Neural progenitor cell (in vitro differentiated cells): ENCODE data around the gene LRGUK.

Source experiments
- EZH2 ChIP-seq: fragments of 200-600 bp; sonication (generic); IDR thresholded peaks from 2 replicates; pipeline ENCODE4 v1.6.1; 2017; ENCODE audit warnings: antibody characterized with exemption, mild to moderate bottlenecking, moderate library complexity
- TF ChIP-seq, protein P1 (sequence below): fragments of 200-600 bp; sonication (generic); IDR thresholded peaks from 2 replicates; pipeline ENCODE4 v1.5.1; 2017; ENCODE audit warnings: antibody characterized with exemption, mild to moderate bottlenecking

DNA sequence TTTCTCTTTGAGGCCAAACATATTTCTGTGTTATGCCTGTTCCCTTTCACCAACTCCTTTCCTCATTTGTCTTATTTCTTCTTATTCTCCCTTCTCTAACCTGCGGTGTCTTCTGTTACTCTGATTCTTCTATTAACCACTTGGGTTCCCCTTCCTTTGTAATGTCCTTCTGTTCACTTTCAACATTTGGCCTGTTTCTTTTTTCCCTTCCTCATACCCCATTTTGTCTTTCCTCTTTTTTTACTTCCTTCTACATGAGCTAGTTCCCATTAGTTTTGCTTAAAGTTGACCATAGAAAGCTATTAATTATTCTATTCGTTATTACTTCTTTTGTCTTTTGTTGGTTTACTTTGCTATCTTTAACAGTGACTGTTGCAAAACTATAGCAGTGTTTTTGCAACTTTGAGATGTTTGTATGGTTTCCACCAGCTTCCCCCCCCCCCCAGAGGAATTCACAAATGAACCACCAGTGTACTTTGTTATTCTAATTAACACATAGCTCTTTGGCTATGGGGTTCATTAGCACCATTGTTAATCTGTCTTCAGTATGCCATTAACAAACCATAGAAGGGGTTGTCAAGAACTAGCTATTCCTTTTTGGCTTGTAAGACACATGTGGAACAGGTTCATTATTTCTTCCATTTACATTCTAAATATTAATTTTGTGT, 2.9 kb downstream of the LRGUK start:
- TF ChIP-seq EZH2: no peak
- TF ChIP-seq, protein P1, sequence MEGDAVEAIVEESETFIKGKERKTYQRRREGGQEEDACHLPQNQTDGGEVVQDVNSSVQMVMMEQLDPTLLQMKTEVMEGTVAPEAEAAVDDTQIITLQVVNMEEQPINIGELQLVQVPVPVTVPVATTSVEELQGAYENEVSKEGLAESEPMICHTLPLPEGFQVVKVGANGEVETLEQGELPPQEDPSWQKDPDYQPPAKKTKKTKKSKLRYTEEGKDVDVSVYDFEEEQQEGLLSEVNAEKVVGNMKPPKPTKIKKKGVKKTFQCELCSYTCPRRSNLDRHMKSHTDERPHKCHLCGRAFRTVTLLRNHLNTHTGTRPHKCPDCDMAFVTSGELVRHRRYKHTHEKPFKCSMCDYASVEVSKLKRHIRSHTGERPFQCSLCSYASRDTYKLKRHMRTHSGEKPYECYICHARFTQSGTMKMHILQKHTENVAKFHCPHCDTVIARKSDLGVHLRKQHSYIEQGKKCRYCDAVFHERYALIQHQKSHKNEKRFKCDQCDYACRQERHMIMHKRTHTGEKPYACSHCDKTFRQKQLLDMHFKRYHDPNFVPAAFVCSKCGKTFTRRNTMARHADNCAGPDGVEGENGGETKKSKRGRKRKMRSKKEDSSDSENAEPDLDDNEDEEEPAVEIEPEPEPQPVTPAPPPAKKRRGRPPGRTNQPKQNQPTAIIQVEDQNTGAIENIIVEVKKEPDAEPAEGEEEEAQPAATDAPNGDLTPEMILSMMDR: no peak
